Coronary artery (tissue), 2 donors: ENCODE results near the gene SIK2.
A peak's percentile ranks its signal among the peaks of the same experiment; 100 is the strongest.

Source experiments
- DNase-seq: peaks from one replicate; pipeline ENCODE4 v3.0.0-alpha.2; 2017; ENCODE audit warnings: low spot score
- H3K27ac ChIP-seq, 2 donors: fragments of 200-600 bp; sonication (generic); one replicate each; pipeline ENCODE4 v1.5.1; 2016 to 2019
- H3K4me3 ChIP-seq: fragments of 200-600 bp; sonication (generic); 2 replicates; pipeline ENCODE4 v1.5.1; 2016; ENCODE audit warnings: mild to moderate bottlenecking, moderate library complexity
- CTCF ChIP-seq: fragments of 200-600 bp; sonication (generic); IDR thresholded peaks from one replicate; pipeline ENCODE4 v1.5.1; 2019; ENCODE audit warnings: antibody characterized with exemption

The SIK2 gene

GRCh38 chr11:111581341-111581740 is 20.9 kb upstream of the SIK2 start:
- no peak for DNase-seq
- TF ChIP-seq CTCF, result no peak
- Histone ChIP-seq H3K4me3 (no peak overlapping the region), H3K27ac (no peak overlapping the region)

GRCh38 chr11:111582163-111582562 is 20.1 kb upstream of the SIK2 start:
- Histone ChIP-seq H3K4me3 (no peak overlapping the region), H3K27ac (no peak overlapping the region)
- no peak for DNase-seq
- TF ChIP-seq CTCF, result no peak

DNA sequence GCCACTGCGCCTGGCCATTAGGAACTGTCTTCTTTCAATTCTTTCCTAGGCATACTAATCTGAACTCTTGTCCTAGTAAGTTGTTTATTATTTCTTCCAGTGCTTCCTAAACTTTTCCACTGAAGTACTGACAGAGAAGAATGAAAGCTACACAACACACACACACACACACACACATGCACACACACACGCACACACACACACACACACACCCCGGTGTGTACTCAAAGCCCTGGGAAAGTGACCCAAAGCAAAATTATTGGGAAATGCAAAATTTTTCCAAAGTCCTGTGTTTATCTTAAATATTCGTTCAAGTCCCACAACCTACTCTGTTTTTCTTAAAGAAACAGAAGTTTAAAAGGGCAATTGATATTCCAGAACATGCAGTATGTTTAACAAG is 19.4 kb upstream of the SIK2 start:
- no peak for TF ChIP-seq CTCF
- no peak overlapping the region for H3K27ac ChIP-seq
- no peak overlapping the region for H3K4me3 ChIP-seq
- DNase-seq, result no peak

GRCh38 chr11:111585371-111585770 is 16.9 kb upstream of the SIK2 start:
- no peak for DNase-seq
- no peak for TF ChIP-seq CTCF
- Histone ChIP-seq H3K4me3 (no peak overlapping the region), H3K27ac (no peak overlapping the region)

DNA sequence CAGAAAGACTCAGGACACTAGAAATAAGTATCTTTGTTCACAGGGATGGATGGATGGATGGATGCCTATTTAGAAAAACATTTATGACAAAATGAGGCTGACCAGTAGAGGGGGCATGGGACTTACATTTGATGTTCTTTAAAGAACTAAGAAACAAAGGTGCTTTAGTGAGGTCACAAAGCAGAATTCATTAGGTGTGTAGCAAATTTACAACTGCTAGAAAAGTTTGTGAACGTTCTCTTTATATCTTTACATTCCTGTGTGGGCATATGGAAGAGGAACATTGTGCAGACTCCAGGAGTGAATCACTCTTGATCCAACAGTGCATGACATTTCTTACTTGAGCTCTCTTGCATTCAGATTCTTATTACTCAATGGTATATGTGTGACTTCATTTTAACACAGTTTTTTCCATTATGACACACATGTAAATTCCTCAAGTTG is 15.8 kb upstream of the SIK2 start:
- Histone ChIP-seq H3K27ac (no peak overlapping the region), H3K4me3 (no peak overlapping the region)
- TF ChIP-seq CTCF, result peak; percentile 36
- DNase-seq, result no peak

DNA sequence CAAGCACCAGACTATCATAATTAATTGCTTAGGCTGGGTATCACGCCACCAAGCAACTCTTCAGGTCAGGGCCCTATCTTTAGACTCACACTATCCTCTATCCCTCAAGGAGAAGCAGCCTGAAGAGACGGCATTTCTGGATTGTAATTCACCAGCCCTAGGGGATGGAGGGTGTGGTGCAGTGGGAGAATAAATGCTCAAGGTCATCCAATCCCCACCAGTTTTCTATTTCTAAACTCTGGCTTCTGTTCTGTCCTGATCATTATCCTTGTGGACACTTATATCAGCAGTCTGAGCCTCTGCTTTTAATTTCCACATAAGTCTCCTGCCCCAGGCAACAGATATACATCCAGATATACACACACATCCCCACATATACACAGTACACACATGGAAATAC is 13.1 kb upstream of the SIK2 start:
- Histone ChIP-seq H3K4me3 (no peak overlapping the region), H3K27ac (no peak overlapping the region)
- no peak for TF ChIP-seq CTCF
- no peak for DNase-seq

DNA sequence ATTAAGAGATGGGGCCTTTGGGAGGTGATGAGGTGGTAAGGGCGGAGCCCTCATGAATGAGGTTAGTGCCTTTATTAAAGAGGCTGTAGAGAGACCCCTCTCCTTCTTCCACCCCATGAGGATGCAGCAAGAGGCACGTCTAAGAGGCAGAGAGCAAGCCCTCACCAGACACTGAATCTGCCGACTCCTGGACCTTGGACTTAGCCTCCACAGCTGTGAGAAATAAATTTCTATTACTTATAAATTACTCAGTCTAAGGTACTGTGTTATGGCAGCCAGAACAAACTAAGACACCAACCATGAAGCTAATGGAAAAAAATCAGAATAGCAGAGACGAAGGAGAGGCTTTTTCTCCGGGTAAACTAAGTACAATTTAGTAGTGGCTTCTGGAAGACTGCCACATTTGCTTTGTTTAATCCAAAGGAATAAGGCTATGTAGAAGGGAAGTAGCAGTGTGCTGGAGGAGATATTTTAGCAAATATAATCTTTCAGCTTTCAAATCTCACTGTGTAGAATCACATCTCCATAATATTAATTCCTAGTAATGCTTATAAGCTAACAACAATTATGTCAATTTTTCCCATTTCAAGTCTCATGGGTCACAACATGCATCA is 12.3 kb upstream of the SIK2 start:
- no peak overlapping the region for H3K4me3 ChIP-seq
- no peak for TF ChIP-seq CTCF
- no peak for DNase-seq
- no peak overlapping the region for H3K27ac ChIP-seq
